HEK293T (cell line): ENCODE measurements around the gene PICK1.

Experiments
- CTCF ChIA-PET: fragments of 350-600 bp; formaldehyde crosslinking; extraction: SDS; loops from one replicate; lab custom pipeline; 2021; ENCODE audit warnings: antibody characterized with exemption, inconsistent platforms; lab: Yijun Ruan, JAX
- POLR2A ChIA-PET: fragments of 350-600 bp; formaldehyde crosslinking; extraction: SDS; loops from one replicate; lab custom pipeline; 2020; ENCODE audit warnings: antibody characterized with exemption, inconsistent platforms; lab: Yijun Ruan, JAX
- DNase-seq: peaks from one replicate; pipeline ENCODE4 v3.0.0; 2012; ENCODE audit warnings: mixed read lengths; ENCODE audit errors: extremely low spot score
- ARNT ChIP-seq: fragments of 450-650 bp; IDR thresholded peaks from 2 replicates; pipeline ENCODE4 v1.6.1; 2017; ENCODE audit warnings: mild to moderate bottlenecking
- BHLHE40 ChIP-seq: fragments of 450-650 bp; IDR thresholded peaks from 2 replicates; pipeline ENCODE4 v1.6.1; 2016; ENCODE audit warnings: mild to moderate bottlenecking, moderate library complexity, borderline replicate concordance
- CTBP1 ChIP-seq: fragments of 450-650 bp; IDR thresholded peaks from 2 replicates; pipeline ENCODE4 v1.6.1; 2016; ENCODE audit warnings: borderline replicate concordance
- ELF4 ChIP-seq: fragments of 450-650 bp; IDR thresholded peaks from 2 replicates; pipeline ENCODE4 v1.6.1; 2017; ENCODE audit warnings: antibody characterized with exemption
- FOXA1 ChIP-seq: fragments of 450-650 bp; IDR thresholded peaks from 2 replicates; pipeline ENCODE4 v1.6.1; 2016; ENCODE audit warnings: mild to moderate bottlenecking
- FOXK2 ChIP-seq: fragments of 450-650 bp; IDR thresholded peaks from 2 replicates; pipeline ENCODE4 v1.6.1; 2016; ENCODE audit warnings: mild to moderate bottlenecking
- FOXM1 ChIP-seq: fragments of 450-650 bp; IDR thresholded peaks from 2 replicates; pipeline ENCODE4 v1.6.1; 2017; ENCODE audit warnings: mild to moderate bottlenecking, borderline replicate concordance
- HDGF ChIP-seq: fragments of 450-650 bp; IDR thresholded peaks from 2 replicates; pipeline ENCODE4 v1.6.1; 2017; ENCODE audit warnings: antibody characterized with exemption, borderline replicate concordance
- L3MBTL2 ChIP-seq: fragments of 450-650 bp; conservative IDR thresholded peaks from 2 replicates; pipeline ENCODE4 v1.6.1; 2016; ENCODE audit warnings: mild to moderate bottlenecking
- LEF1 ChIP-seq: fragments of 450-650 bp; IDR thresholded peaks from 2 replicates; pipeline ENCODE4 v1.6.1; 2017; ENCODE audit warnings: mild to moderate bottlenecking, borderline replicate concordance
- NFRKB ChIP-seq: fragments of 450-650 bp; IDR thresholded peaks from 2 replicates; pipeline ENCODE4 v1.6.1; 2016; ENCODE audit warnings: mild to moderate bottlenecking, moderate library complexity
- SP1 ChIP-seq: fragments of 450-650 bp; IDR thresholded peaks from 2 replicates; pipeline ENCODE4 v1.6.1; 2017
- SUZ12 ChIP-seq: fragments of 450-650 bp; IDR thresholded peaks from 2 replicates; pipeline ENCODE4 v1.6.1; 2016; ENCODE audit warnings: mild to moderate bottlenecking
- TARDBP ChIP-seq: fragments of 450-650 bp; IDR thresholded peaks from 2 replicates; pipeline ENCODE4 v1.6.1; 2016
- ZNF384 ChIP-seq: fragments of 450-650 bp; IDR thresholded peaks from 2 replicates; pipeline ENCODE4 v1.6.1; 2016
- TF ChIP-seq, protein P1 (sequence below): fragments of 450-650 bp; IDR thresholded peaks from 2 replicates; pipeline ENCODE4 v1.6.1; 2016

PICK1 gene

DNA sequence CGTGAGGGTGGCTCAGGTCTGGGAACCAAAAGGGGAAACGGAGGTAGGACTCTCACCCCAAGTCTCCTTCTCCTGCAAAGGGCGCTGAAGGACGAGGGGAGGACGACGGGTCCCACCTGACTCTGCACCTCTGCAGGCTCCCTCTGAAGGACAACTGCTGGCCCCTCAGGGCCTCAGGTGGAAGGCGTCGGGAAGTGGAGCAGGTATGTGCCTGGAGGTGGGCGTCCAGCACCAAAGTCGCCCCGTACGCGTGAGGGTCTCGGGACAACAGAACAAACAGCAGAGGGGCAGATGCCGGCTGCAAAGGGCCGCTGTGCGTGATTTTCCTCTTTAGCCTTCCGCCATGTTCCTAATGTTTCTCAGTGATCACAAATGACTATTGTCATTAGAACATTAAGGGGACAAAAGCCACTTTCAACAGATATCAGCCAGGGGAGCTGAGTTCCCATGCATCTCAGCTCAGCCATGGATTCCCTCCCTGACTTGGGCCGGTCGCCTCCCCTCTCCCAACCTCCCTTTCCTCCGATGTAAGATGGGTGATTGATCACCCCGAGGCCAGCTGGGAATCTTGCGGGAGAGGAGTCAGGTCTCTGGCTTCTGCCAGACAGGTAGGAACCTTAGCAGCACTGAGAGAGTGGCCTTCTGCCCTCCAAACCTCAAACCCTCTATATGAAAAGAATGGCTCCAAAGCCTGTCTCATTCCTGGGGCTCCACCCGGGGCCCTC is 25.9 kb downstream of the PICK1 start:
- DNase-seq: no peak
- ChIA-PET CTCF (no interaction called here), POLR2A (interaction anchor here (0.6 kb wide), 1 partner anchor 136 kb away, joined by 3 read pairs; no protein-coding TSS in a partner anchor)
- no peak for TF ChIP-seq SUZ12
- TF ChIP-seq, protein P1, sequence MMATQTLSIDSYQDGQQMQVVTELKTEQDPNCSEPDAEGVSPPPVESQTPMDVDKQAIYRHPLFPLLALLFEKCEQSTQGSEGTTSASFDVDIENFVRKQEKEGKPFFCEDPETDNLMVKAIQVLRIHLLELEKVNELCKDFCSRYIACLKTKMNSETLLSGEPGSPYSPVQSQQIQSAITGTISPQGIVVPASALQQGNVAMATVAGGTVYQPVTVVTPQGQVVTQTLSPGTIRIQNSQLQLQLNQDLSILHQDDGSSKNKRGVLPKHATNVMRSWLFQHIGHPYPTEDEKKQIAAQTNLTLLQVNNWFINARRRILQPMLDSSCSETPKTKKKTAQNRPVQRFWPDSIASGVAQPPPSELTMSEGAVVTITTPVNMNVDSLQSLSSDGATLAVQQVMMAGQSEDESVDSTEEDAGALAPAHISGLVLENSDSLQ: no peak
- no peak for TF ChIP-seq ZNF384
- TF ChIP-seq FOXM1: no peak
- no peak for TF ChIP-seq HDGF
- no peak for TF ChIP-seq FOXK2
- TF ChIP-seq BHLHE40: no peak
- no peak for TF ChIP-seq FOXA1
- no peak for TF ChIP-seq L3MBTL2
- no peak for TF ChIP-seq ARNT
- no peak for TF ChIP-seq CTBP1
- no peak for TF ChIP-seq LEF1
- no peak for TF ChIP-seq ELF4

DNA sequence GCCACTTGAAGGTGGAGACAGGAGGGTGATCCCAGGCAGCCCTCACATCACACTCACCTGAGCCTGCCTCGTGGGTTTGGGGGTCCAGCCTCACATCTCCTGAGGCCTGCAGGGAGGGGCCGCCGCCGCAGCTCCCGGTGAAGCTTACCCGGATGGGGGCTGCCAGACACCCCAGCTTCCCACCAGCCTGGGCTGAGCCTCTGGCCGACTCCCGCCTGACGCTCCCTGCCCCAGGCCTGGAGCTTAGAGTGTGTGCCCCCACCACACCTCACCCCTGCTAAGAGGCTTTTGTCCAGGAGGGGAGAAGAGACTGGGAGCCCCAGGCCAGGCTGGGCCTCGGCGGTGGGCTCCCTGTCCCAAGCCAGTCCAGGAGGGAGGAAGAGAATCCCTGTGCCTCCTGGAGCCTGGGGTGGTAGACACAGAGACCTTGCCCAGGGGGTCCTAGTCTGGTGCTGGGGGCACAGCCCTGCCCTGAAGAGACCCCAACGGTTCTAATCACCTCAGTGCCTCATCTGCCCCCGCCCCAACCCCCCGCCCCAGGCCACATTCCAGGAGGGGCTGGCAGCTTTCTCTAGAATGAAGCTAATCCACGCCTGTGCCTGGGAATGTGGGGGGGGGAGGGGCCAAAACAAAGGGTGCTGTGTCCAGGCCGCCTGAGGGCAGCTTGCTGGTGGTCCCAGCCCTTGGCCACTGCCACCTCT is 26.9 kb downstream of the PICK1 start, which contains the start of gene SLC16A8:
Gene SLC16A8, minus strand, starts transcription at position 254 of the 701 bp plus-strand sequence. CDS start 1,311 bp downstream, outside the sequence.
- TF ChIP-seq L3MBTL2 (no peak), ZNF384 (no peak), FOXA1 (no peak), FOXK2 (no peak), BHLHE40 (no peak), CTBP1 (no peak), TARDBP (no peak), ARNT (no peak), ELF4 (no peak), LEF1 (no peak), SUZ12 (no peak), SP1 (no peak), HDGF (no peak), FOXM1 (no peak), NFRKB (no peak)
- TF ChIP-seq, protein P1: no peak
- POLR2A ChIA-PET: no interaction called here

DNA sequence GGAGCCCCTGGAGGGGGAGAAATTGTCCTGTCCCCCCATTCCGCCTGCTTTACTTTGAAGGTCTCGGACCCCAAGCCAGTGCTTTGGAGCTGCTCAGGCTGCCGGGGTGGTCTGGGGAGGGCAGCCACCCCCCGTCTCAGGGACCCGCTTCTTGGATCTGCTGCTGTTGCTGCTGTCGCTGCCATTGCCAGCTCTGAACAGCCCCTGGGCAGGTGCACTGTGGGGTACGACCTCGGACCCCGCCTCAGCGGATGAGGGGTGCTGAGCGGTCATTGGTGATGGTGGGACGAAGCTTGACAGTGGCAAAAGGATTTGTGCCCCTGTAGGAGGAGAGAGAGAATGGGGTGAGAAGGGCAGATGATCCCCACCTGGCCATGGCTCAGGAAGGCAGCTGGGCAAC is 27.9 kb downstream of the PICK1 start:
- CTCF ChIA-PET: interaction anchor here (1.0 kb wide), 1 partner anchor 33 kb away, joined by 3 read pairs; no protein-coding TSS in a partner anchor
- no peak for DNase-seq
- POLR2A ChIA-PET: no interaction called here
- no peak for TF ChIP-seq CTBP1
- no peak for TF ChIP-seq FOXM1
- TF ChIP-seq LEF1: no peak
- TF ChIP-seq, protein P1: no peak
- TF ChIP-seq FOXK2: no peak
- no peak for TF ChIP-seq BHLHE40
- no peak for TF ChIP-seq SP1
- no peak for TF ChIP-seq NFRKB
- no peak for TF ChIP-seq ZNF384
- no peak for TF ChIP-seq ARNT
- TF ChIP-seq TARDBP: no peak
- TF ChIP-seq ELF4: no peak
- no peak for TF ChIP-seq SUZ12
- TF ChIP-seq FOXA1: no peak
- no peak for TF ChIP-seq L3MBTL2
- TF ChIP-seq HDGF: no peak

More for the DNA sequence above, 26.9 kb downstream of the PICK1 start, which contains the start of gene SLC16A8:
- DNase-seq: no peak
- CTCF ChIA-PET: no interaction called here

DNA sequence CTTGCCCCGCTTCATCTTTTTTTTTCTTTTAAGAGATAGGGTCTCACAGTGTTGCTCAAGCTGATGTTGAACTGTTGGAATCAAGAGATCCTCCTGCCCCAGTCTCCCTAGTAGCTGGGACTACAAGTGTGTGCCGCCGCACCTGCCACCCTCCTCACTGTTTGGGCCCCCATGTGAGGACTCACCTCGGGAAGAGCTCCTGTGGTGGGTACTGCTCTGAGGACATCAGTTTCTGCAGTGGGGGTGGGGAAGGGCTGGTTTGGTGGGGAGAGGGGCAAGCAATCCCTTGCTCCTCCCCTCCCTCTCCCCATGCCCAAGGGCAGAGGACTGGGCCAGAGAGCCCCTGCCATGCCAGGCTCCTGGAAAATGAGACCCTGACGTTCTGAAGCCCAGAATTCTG is 28.3 kb downstream of the PICK1 start:
- ChIA-PET CTCF (interaction anchor here (1.0 kb wide), 1 partner anchor 33 kb away, joined by 3 read pairs; no protein-coding TSS in a partner anchor), POLR2A (no interaction called here)
- TF ChIP-seq HDGF: no peak
- no peak for TF ChIP-seq ARNT
- TF ChIP-seq TARDBP: no peak
- TF ChIP-seq, protein P1: no peak
- no peak for TF ChIP-seq FOXA1
- TF ChIP-seq BHLHE40: no peak
- no peak for TF ChIP-seq LEF1
- TF ChIP-seq FOXM1: no peak
- no peak for TF ChIP-seq SP1
- TF ChIP-seq ELF4: no peak
- no peak for TF ChIP-seq NFRKB
- TF ChIP-seq FOXK2: no peak
- no peak for TF ChIP-seq CTBP1
- TF ChIP-seq SUZ12: no peak
- TF ChIP-seq ZNF384: no peak
- no peak for TF ChIP-seq L3MBTL2
- no peak for DNase-seq
